ENCODE results near the gene PRR12. TPM values are rescaled to one million over a fixed set of nuclear protein-coding genes. Genes with fewer than 3 reads are reported as not detected.
A peak's percentile ranks its signal among the peaks of the same experiment; 100 is the strongest.

The PRR12 gene
- total and polyA plus RNA-seq, 9 of the 15 experiments (the other 6 are each of a cell fraction or from before 2014, with no cell fraction given), result 0.01 to 21.1 (median 0.98) TPM

DNA sequence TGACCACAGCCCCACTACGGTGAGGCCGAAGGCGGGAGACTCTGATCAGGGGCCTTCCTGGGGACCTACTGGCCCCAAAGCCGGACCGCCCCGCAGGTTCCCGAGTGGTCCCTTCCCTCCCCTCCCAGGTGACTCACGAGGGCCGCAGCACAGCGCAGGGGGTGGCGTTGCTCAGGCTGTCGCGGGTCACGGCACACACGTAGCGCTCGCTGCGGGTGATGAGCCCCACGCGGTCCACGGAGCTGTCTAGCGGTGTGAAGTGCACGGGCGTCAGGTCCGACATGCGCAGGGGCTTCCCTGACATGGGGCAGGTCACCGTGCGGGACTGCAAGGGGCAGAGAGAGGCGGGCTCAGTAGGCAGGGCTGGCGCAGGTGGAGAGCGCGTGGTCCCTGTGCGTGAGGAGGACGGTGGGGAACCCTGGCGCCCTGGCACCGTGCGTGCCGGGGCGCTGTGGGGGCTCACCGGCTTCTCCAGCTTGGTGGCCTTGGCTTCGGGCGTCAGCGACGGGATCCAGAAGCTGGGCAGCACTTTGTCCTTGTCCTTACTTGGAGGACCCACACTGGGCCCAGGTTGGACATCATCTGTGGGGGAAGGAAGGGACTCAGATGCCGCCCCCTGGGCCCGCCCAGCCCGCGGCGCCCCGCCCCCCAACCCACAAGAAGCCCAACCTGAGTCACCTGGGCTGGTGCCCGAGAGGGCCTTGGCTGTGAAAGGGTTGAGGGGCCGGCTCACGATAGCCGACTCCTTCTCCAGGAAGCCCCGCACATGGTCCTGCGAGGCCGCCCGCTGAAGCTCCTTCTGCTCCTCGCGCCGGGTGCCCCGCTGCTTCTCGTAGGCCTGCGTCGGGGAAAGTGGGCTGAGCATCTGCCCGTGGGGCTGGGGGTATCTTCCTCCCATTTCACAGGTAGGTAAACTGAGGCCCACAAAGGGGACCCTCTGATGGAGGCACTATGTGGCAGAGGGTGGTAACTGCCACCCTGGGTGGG lies 34.3 kb upstream of the PRR12 start (continued):
- TF ChIP-seq ZNF740 (CRISPR knock-in tag; IDR thresholded peaks at IDR 0.05) (0 out of 2 replicates have a peak, but pooled peaks have one; percentile 15), ZNF740 (tag; IDR thresholded peaks at IDR 0.05) (no peak), RBM25 (IDR thresholded peaks at IDR 0.05; ENCODE audit: low read depth, low read length, severe bottlenecking) (peak; percentile 68), RBM22 (IDR thresholded peaks at IDR 0.05; ENCODE audit: low read depth, low read length, poor library complexity, severe bottlenecking) (peak; percentile 22), RBFOX2 (IDR thresholded peaks at IDR 0.05; ENCODE audit: low read depth, low read length) (peak; percentile 18; the same call in 1 of the 2 replicates), BCOR (IDR thresholded peaks at IDR 0.05) (peak; percentile 82)

- no TSS peak for BruUV-seq (replicated peaks)
- H3K9me3 ChIP-seq (replicated peaks; ENCODE audit: control insufficient read depth, insufficient read depth, low read depth, low read length), result no peaks in the 10 kb centered on the region
- no peak overlapping the region for H3K27ac ChIP-seq (ENCODE audit: extremely low read depth, low read depth, low read length)
- ATAC-seq (no peak), FAIRE-seq (no peak), DNase-seq (ENCODE audit: extremely low read depth in 1 of 4, low spot score in 3 of 4) (no peak)
- peaks cover 12 to 39% of the 10 kb centered on the region in 2 experiments for H3K4me1 ChIP-seq (replicated peaks in 1 of 2; ENCODE audit: control insufficient read depth in 2 of 2, insufficient read depth in 2 of 2, low read length in 2 of 2)
- peaks cover 16% of the 10 kb centered on the region for H3K79me2 ChIP-seq (ENCODE audit: control insufficient read depth, insufficient read depth, low read length)
- H3K36me3 ChIP-seq (ENCODE audit: control insufficient read depth, insufficient read depth, low read length), result peaks cover 68% of the 10 kb centered on the region
- H2AFZ ChIP-seq (ENCODE audit: low read depth, low read length), result no peak overlapping the region
- in situ Hi-C loops (cut with MboI), result no loop called here
- H3K27me3 ChIP-seq (ENCODE audit: control insufficient read depth in 2 of 2, insufficient read depth in 2 of 2, low read length in 2 of 2), result no peaks in the 10 kb centered on the region
- whole genome bisulfite sequencing (ENCODE audit: insufficient coverage, low coverage, missing lambda C conversion rate), result 93% methylated on average over 15 of the region's 18 CpGs
- no peaks in the 10 kb centered on the region; the same call in 1 of the 2 replicates for H4K20me1 ChIP-seq (replicated peaks; ENCODE audit: control insufficient read depth, insufficient read depth, low read length)
- POLR2A ChIA-PET, result interaction anchor here (0.6 to 1.6 kb wide), 7 partner anchors 11 to 339 kb away, joined by 3 to 4 read pairs (median 3); no protein-coding TSS in a partner anchor
- no peaks in the 10 kb centered on the region for H3K9me1 ChIP-seq (ENCODE audit: control insufficient read depth, insufficient read depth, low read length)
- H3K9ac ChIP-seq (ENCODE audit: insufficient read depth in 1 of 2, low read depth in 2 of 2, low read length in 2 of 2), result 0 out of 4 replicates have a peak overlapping the region, but pooled peaks of 1 of the 2 experiments have one; percentile 20
- intact Hi-C loops (cut with micrococcal nuclease), result no loop called here
- no peak overlapping the region for H3K4me3 ChIP-seq
- CTCF ChIA-PET (ENCODE audit: low intra/inter-chr PET ratio), result interaction anchor here (1.0 to 1.6 kb wide), 2 partner anchors 12 to 51 kb away, joined by 3 to 4 read pairs; no protein-coding TSS in a partner anchor
- no peak overlapping the region for H3K4me2 ChIP-seq (ENCODE audit: insufficient read depth, low read length)
- peak in 1 of 2 experiments; percentile 46; a peak in 1 of 4 replicates for TF ChIP-seq RCOR1 (IDR thresholded peaks at IDR 0.05; ENCODE audit: borderline replicate concordance in 1 of 2, low read depth in 2 of 2, low read length in 2 of 2)
- TF ChIP-seq HEY1 (CRISPR knock-in tag; IDR thresholded peaks at IDR 0.05; ENCODE audit: borderline replicate concordance), result no peak
- TF ChIP-seq RBM25 (IDR thresholded peaks at IDR 0.05; ENCODE audit: low read depth, low read length, severe bottlenecking), result peak; percentile 80
- TF ChIP-seq, protein P1, sequence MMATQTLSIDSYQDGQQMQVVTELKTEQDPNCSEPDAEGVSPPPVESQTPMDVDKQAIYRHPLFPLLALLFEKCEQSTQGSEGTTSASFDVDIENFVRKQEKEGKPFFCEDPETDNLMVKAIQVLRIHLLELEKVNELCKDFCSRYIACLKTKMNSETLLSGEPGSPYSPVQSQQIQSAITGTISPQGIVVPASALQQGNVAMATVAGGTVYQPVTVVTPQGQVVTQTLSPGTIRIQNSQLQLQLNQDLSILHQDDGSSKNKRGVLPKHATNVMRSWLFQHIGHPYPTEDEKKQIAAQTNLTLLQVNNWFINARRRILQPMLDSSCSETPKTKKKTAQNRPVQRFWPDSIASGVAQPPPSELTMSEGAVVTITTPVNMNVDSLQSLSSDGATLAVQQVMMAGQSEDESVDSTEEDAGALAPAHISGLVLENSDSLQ (IDR thresholded peaks at IDR 0.05), result peak; percentile 51; the same call in 1 of the 2 replicates
- peak; percentile 66; the same call in 1 of the 2 replicates for TF ChIP-seq ADNP (tag; IDR thresholded peaks at IDR 0.05)
- peak; percentile 83 for TF ChIP-seq BCOR (IDR thresholded peaks at IDR 0.05)
- TF ChIP-seq ZBTB33 (CRISPR knock-in tag; IDR thresholded peaks at IDR 0.05), result peak; percentile 81; the same call in 1 of the 2 replicates
- TF ChIP-seq ELF2 (CRISPR knock-in tag; IDR thresholded peaks at IDR 0.05), result no peak
- peak; percentile 21 to 69; a peak in 1 of 4 replicates for TF ChIP-seq KDM1A (IDR thresholded peaks at IDR 0.05)
- TF ChIP-seq ZNF24 (IDR thresholded peaks at IDR 0.05), result 0 out of 2 replicates have a peak, but pooled peaks have one; percentile 18
These were observed 33.2 kb upstream of the PRR12 start for GRCh38 chr19:49557641-49558325.

Data from K562 (cell line).